HG02870 (cell line): ENCODE measurements around the gene PODN.

Source experiments
- ATAC-seq: cut with Tn5 transposase; IDR thresholded peaks from one replicate; pipeline ENCODE4 v1.9.1; 2021; ENCODE audit warnings: mild to moderate bottlenecking, moderate library complexity; ENCODE audit not compliant: unreplicated experiment

PODN gene

GRCh38 chr1:53088616-53089300 lies 26.7 kb downstream of the PODN start:
- no peak for ATAC-seq

- ATAC-seq, result no peak
These were observed 27.6 kb downstream of the PODN start for GRCh38 chr1:53089478-53090226.

- ATAC-seq, result no peak
These were observed 28.5 kb downstream of the PODN start for GRCh38 chr1:53090227-53091147.

GRCh38 chr1:53091841-53092645 lies 30.0 kb downstream of the PODN start:
- ATAC-seq, result no peak

- no peak for ATAC-seq
These were observed 30.8 kb downstream of the PODN start for GRCh38 chr1:53092659-53093450.

- ATAC-seq, result no peak
These were observed 31.4 kb downstream of the PODN start for GRCh38 chr1:53093451-53093754.

GRCh38 chr1:53093778-53094532 lies 31.9 kb downstream of the PODN start:
- ATAC-seq, result no peak

- no peak for ATAC-seq
These were observed 32.5 kb downstream of the PODN start for GRCh38 chr1:53094533-53094919.

GRCh38 chr1:53104289-53104913 lies 42.4 kb downstream of the PODN start:
- ATAC-seq, result no peak

- no peak for ATAC-seq
These were observed 45.1 kb downstream of the PODN start for GRCh38 chr1:53107090-53107489.

GRCh38 chr1:53107570-53108322 lies 45.7 kb downstream of the PODN start:
- ATAC-seq, result no peak

- ATAC-seq, result no peak
These were observed 46.9 kb downstream of the PODN start for GRCh38 chr1:53108646-53109580.

- ATAC-seq, result no peak
These were observed 48.5 kb downstream of the PODN start for GRCh38 chr1:53110370-53111072.

GRCh38 chr1:53111073-53111556 lies 49.1 kb downstream of the PODN start:
- no peak for ATAC-seq

GRCh38 chr1:53111693-53112092 lies 49.7 kb downstream of the PODN start:
- ATAC-seq, result no peak

GRCh38 chr1:53112271-53112774 lies 50.3 kb downstream of the PODN start:
- ATAC-seq, result no peak
